ENCODE data around the gene GRM7.

GRM7 gene

GRCh38 chr3:7576506-7576905, 715.6 kb downstream of the GRM7 start:
- no peak for DNase-seq (ENCODE audit: low spot score)
- TF ChIP-seq CTCF (IDR thresholded peaks at IDR 0.05; ENCODE audit: borderline replicate concordance, control extremely low read depth, extremely low read depth, insufficient read depth, missing control alignments) = no peak
- in situ Hi-C loops (cut with MboI; ENCODE audit: low sequenced_read_pairs, unreplicated experiment) = no loop called here

- in situ Hi-C loops (cut with MboI; ENCODE audit: low sequenced_read_pairs, unreplicated experiment) = no loop called here
- no peak for TF ChIP-seq CTCF (IDR thresholded peaks at IDR 0.05; ENCODE audit: borderline replicate concordance, control extremely low read depth, extremely low read depth, insufficient read depth, missing control alignments)
- DNase-seq (ENCODE audit: low spot score) = no peak
Measured at GRCh38 chr3:7577513-7577912, 716.6 kb downstream of the GRM7 start.

- in situ Hi-C loops (cut with MboI; ENCODE audit: low sequenced_read_pairs, unreplicated experiment) = no loop called here
- DNase-seq (ENCODE audit: low spot score) = no peak
- no peak for TF ChIP-seq CTCF (IDR thresholded peaks at IDR 0.05; ENCODE audit: borderline replicate concordance, control extremely low read depth, extremely low read depth, insufficient read depth, missing control alignments)
Measured at GRCh38 chr3:7581831-7582230, 720.9 kb downstream of the GRM7 start.

GRCh38 chr3:7585052-7585451, 724.1 kb downstream of the GRM7 start:
- TF ChIP-seq CTCF (IDR thresholded peaks at IDR 0.05; ENCODE audit: borderline replicate concordance, control extremely low read depth, extremely low read depth, insufficient read depth, missing control alignments) = no peak
- in situ Hi-C loops (cut with MboI; ENCODE audit: low sequenced_read_pairs, unreplicated experiment) = no loop called here
- no peak for DNase-seq (ENCODE audit: low spot score)

- in situ Hi-C loops (cut with MboI; ENCODE audit: low sequenced_read_pairs, unreplicated experiment) = no loop called here
- TF ChIP-seq CTCF (IDR thresholded peaks at IDR 0.05; ENCODE audit: borderline replicate concordance, control extremely low read depth, extremely low read depth, insufficient read depth, missing control alignments) = no peak
- DNase-seq (ENCODE audit: low spot score) = no peak
Measured at GRCh38 chr3:7588236-7588635, 727.3 kb downstream of the GRM7 start.

- DNase-seq (ENCODE audit: low spot score) = no peak
- in situ Hi-C loops (cut with MboI; ENCODE audit: low sequenced_read_pairs, unreplicated experiment) = no loop called here
- no peak for TF ChIP-seq CTCF (IDR thresholded peaks at IDR 0.05; ENCODE audit: borderline replicate concordance, control extremely low read depth, extremely low read depth, insufficient read depth, missing control alignments)
Measured at GRCh38 chr3:7589526-7589925, 728.6 kb downstream of the GRM7 start.

- in situ Hi-C loops (cut with MboI; ENCODE audit: low sequenced_read_pairs, unreplicated experiment) = no loop called here
- DNase-seq (ENCODE audit: low spot score) = no peak
- TF ChIP-seq CTCF (IDR thresholded peaks at IDR 0.05; ENCODE audit: borderline replicate concordance, control extremely low read depth, extremely low read depth, insufficient read depth, missing control alignments) = no peak
Measured at GRCh38 chr3:7602297-7602696, 741.4 kb downstream of the GRM7 start.
